Left renal cortex interstitium (tissue), 4 donors: ENCODE data around the gene CRACR2B. TPM values are rescaled to one million over a fixed set of nuclear protein-coding genes. Genes with fewer than 3 reads are reported as not detected.

Source experiments
- DNase-seq, 4 donors: peaks; one replicate each; pipeline ENCODE4 v3.0.0-alpha.2; 2013; ENCODE audit warnings: low read depth in 4 of 4, low spot score in 2 of 4, missing footprints in 1 of 4
- polyA plus RNA-seq, 4 donors: library from polyadenylated mRNA; unstranded; fragments of 120-200 nt; gene quantifications; one replicate each; pipeline ENCODE4 v1.2.1, GENCODE V29; 2013; ENCODE audit not compliant: insufficient read length in 4 of 4

CRACR2B gene
- polyA plus RNA-seq, 4 donors, result 9.8 to 20.8 (median 17.2) TPM

DNA sequence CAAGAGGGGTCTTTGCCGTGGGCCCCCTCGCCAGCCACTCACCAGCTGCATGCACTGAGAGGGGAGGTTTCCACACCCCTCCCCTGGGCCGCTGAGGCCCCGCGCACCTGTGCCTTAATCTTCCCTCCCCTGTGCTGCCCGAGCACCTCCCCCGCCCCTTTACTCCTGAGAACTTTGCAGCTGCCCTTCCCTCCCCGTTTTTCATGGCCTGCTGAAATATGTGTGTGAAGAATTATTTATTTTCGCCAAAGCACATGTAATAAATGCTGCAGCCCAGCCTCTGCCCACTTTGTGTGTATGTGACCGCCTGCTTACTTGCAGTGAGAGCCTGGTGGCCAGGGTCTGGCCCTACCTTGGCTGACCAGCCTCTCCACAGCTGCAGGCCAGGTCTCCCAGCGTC lies 2.8 kb upstream of the CRACR2B start:
- DNase-seq, result no peak

DNA sequence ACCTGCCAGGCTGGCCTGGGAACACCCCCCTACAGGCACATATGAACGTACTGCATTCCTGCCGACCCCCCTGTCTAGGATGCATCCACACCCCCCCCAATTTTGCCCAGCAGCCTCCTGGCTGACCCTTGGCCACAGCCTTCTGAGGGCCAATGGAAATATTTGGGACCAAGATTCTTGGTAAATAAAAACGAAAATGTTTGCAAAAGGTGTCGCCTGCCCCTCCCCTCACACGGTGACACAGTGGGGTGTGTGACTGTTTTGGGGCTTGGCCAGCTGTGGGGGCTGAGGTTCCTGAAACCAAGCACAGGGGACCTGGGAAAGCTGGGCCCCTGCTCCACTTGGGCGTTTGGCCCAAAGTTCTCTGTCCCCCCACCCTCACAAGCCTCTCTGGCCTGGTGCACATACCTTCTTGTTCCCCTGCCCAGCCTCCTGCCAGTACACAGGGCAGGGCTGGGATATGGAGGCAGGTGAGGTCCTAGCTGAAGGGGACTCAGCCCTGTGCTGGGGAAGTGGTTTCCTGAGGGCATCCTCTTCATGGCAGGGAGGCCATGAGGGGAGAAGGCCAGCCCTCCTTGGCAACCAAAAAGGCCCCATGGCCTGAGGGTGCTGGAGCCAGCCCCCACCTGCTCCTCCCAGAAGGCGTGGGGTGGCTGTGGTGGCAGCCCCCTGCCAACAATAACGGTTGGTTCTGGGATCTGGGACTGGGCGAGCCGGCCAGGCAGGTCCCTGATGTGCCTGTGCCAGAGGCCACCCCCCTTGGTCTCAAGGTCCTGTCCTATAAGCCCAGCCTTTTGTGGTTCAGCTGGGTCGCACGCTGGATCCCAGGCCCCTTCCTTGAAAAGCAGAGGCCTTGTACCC lies 2.1 kb upstream of the CRACR2B start:
- DNase-seq, result no peak

- no peak for DNase-seq
These were observed 1.5 kb upstream of the CRACR2B start for GRCh38 chr11:826227-826621.

DNA sequence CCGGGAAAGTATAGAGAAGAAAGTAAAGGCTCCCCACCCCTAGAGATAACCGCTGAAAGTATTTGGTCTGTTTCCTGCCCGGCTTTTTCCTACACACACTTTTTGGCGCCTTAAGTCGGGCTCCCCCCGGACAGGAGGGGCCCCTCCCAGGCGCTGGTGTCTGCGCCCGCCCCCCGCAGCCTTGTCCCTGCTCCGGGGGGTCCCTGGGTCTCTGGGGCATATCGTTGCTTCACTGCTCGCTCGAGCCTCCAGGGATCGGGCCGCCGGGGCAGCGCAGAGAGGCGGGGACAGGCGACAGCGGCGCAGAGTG lies 928 bp upstream of the CRACR2B start:
- no peak for DNase-seq

GRCh38 chr11:827146-827896 lies 398 bp upstream of the CRACR2B start:
- DNase-seq, result no peak

GRCh38 chr11:828506-829175 lies 922 bp downstream of the CRACR2B start:
- no peak for DNase-seq

- DNase-seq, result no peak
These were observed 1.6 kb downstream of the CRACR2B start for GRCh38 chr11:829176-829846.

- DNase-seq, result no peak
These were observed 2.2 kb downstream of the CRACR2B start for GRCh38 chr11:829847-830294.

DNA sequence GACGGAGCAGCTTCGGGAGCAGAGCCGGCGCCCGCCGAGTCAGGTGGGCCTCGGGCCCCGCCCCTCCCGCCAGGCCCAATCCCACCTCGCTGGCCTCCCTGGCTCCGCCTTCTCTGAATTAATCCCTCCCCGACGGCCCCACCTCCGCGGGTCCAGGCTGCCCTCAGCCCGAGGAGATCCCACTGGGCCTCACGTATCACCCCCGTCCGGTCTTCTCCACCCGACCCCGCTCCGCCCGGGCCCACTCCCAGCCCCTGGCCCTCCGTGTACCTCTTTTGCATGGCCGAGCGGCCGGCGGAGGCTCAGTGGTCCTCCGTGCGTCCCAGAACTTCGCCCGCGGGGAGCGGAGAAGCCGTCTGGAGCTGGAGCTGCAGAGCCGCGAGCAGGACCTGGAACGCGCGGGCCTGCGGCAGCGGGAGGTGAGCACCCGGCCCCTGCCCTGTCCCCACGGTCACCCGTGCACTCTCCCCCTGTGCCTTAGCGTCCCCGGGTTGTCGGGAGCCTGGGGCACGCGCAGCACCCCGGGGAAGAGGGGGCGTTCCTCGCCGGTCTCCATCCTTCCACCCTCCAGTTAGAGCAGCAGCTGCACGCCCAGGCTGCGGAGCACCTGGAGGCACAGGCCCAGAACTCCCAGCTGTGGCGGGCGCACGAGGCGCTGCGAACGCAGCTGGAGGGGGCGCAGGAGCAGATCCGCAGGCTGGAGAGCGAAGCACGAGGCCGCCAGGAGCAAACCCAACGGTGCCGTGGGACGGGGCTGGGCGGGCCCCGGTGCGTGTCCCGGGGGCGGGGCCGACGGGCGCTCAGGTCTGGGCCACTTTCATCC lies 2.8 kb downstream of the CRACR2B start:
- DNase-seq, result no peak

GRCh38 chr11:831118-831864 lies 3.6 kb downstream of the CRACR2B start:
- DNase-seq, result no peak

DNA sequence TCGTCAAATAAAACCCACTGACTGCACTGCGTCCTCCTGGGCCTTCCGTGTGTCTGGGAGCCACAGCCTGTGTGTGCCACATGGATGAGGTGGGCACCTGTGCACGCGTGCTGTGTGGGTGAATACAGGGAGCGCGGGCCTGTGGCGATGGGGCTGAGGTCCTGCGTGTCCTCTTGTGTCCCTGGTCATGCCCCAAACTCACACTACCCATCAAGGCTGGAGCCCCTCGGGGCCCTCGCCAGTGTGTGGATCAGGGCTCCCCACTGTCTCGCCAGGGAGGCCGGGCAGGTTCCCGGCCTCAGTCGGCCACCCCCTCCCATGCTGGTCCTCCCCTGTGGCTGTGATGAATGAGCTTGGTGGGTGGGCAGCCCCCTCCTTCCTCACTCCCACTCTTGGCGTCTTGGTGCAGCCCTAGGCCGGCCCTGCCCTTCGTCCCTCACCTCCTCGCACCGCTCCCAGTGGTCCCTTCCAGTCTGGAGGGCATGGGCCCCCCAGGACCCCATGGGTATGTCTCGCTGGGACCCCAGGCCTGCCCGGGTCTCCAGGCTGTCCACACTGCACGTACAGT lies 4.3 kb downstream of the CRACR2B start:
- DNase-seq, result no peak

GRCh38 chr11:832529-833113 lies 4.9 kb downstream of the CRACR2B start, which contains the start of gene CD151:
CD151 (plus strand) TSS chr11:832952; CDS start chr11:836070, 3,118 bp downstream.
- no peak for DNase-seq

DNA sequence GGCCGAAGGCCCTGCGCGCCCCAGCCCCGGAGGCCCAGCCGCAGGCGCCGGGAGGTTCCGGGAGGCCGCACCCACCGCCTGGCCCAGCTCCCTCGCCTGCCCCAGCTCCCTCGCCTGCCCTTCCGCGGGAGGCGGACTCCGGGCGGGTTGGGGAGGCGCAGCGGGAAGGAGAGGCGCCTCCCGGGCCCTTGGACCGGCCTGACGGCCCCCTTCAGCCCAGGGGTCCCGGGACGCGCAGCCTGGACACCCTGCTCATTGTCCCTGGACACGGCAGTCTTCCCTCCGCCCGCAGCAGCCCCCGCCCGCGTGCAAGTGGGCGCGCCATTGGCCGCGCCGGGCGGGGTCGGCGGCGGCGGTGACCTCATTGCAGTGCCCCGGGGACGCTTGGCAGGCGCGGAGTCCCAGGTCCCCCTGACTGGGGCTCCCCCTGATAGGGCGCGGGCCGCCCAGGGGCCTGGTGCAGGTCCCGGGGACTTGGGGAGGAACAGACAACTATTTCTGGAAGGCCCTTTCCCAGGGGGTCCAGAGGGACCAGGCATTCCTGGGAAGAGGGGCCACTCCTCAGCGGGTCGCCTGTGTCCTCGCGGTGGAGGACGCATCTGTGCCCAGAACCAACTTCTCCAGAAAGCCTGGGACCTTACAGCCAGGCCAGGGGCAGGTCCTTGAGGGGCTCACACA lies 5.5 kb downstream of the CRACR2B start:
- no peak for DNase-seq

GRCh38 chr11:833849-834311 lies 6.2 kb downstream of the CRACR2B start:
- DNase-seq, result no peak

DNA sequence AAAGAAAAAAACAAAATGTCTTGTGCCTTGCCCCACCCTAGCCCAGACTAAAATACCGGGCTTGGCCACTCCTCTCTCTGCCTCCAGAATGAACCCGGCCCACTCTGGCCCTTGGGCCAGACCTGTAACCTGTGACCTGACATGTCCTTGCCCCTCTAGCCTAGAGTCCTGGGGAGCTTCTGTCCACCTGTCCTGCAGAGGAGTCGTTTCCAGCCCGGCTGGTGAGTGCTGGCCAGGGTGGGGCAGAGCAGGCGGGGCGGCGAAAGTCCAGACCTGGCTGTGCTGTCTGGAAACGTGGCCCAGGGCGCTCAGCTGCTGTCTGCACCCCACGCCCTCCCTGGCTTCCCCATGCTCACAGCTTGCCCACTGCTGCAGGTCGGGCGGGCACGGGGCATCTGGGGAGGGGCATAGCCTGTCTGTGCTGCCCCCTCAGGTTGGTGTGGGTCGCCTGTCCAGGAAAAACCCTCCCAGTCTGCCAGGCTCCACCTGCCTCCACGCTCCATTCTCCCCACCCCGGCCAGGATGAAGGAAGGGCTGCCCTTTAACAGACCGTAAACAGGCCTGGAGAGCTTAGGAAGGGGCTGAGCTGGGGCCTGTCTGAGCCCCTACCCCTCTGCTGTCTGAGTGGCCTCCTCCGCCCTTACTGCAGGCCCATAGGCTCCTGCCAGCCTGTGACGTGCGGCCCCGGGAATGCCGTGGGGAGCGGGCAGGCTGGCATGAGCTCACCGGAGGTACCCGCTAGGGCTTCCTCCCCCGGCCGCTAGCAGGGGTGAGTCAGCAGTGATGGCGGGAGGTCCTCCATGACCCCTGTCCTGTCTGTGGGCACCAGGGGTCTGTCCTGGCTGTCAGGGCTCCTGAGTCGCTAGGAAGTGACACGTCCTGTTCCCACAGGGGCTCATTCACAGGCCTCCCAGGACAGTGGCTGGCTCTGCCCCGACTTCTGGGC lies 6.9 kb downstream of the CRACR2B start:
- no peak for DNase-seq

GRCh38 chr11:836274-836673 lies 8.6 kb downstream of the CRACR2B start:
- no peak for DNase-seq

DNA sequence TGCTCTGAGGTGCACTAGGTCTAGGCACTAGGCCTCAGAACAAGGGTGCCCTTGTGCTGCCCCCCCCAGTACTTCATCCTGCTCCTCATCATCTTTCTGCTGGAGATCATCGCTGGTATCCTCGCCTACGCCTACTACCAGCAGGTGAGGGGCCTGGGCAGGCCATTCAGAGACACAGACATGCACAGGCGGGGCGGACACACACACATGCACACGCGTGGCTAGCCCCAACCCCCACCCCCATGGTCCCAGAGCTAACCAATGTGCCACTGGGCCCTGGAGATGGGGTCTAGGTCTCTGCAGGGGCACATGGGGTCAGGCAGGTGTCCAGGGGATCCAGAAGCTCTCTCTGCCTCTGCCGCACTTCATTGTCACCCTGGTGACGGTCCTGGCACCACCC lies 9.0 kb downstream of the CRACR2B start:
- no peak for DNase-seq
